Small intestine (tissue), 7 donors: ENCODE results near the gene AAGAB. TPM values are rescaled to one million over a fixed set of nuclear protein-coding genes. Genes with fewer than 3 reads are reported as not detected.

Experiments used
- DNase-seq, 2 donors: peaks; one replicate each; pipeline versions ENCODE4 v3.0.0 to v3.0.0-alpha.2; 2013
- FAIRE-seq: peaks from 2 replicates; lab custom pipeline; 2012; peaks lifted over from hg19 to GRCh38; lab: Jason Lieb, UNC
- H3K27ac ChIP-seq, 3 donors: one replicate each; pipeline ENCODE4 v1.5.1; 2013; ENCODE audit warnings: low read length in 2 of 3, mild to moderate bottlenecking in 2 of 3, control low read depth in 1 of 3, inconsistent platforms in 1 of 3, low read depth in 1 of 3, moderate library complexity in 1 of 3
- H3K27me3 ChIP-seq, 3 donors: one replicate each; pipeline ENCODE4 v1.6.1; 2013; ENCODE audit warnings: low read length in 3 of 3, inconsistent platforms in 1 of 3; ENCODE audit not compliant: control insufficient read depth in 3 of 3, insufficient read depth in 3 of 3
- H3K36me3 ChIP-seq, 3 donors: one replicate each; pipeline ENCODE4 v1.6.1; 2013; ENCODE audit warnings: low read length in 3 of 3, inconsistent platforms in 1 of 3, low read depth in 1 of 3, mild to moderate bottlenecking in 1 of 3, moderate library complexity in 1 of 3; ENCODE audit not compliant: control insufficient read depth in 3 of 3, insufficient read depth in 2 of 3
- H3K4me1 ChIP-seq, 3 donors: one replicate each; pipeline ENCODE4 v1.6.1; 2013; ENCODE audit warnings: low read length in 2 of 3, inconsistent platforms in 1 of 3, low read depth in 1 of 3, mild to moderate bottlenecking in 1 of 3, moderate library complexity in 1 of 3; ENCODE audit not compliant: control insufficient read depth in 3 of 3, insufficient read depth in 2 of 3
- H3K4me3 ChIP-seq, 3 donors: one replicate each; pipeline ENCODE4 v1.5.1; 2013; ENCODE audit warnings: low read length in 3 of 3, control low read depth in 1 of 3, inconsistent platforms in 1 of 3, low read depth in 1 of 3, mild to moderate bottlenecking in 1 of 3, moderate library complexity in 1 of 3
- H3K9me3 ChIP-seq, 2 donors: one replicate each; pipeline ENCODE4 v1.6.1; 2013; ENCODE audit warnings: low read depth in 1 of 2, low read length in 1 of 2; ENCODE audit not compliant: control insufficient read depth in 2 of 2, insufficient read depth in 1 of 2
- WGBS, 3 donors: extraction: QIAGEN DNeasy Blood & Tissue Kit; methylation state at CpG; one replicate each; pipeline ENCODE4 v1.1.7; 2013; 5-methylcytosine and 5-hydroxymethylcytosine counted together
- polyA plus RNA-seq, 4 donors: library from polyadenylated mRNA; stranded (reverse) in 3 of 4; unstranded in 1 of 4; fragments of 200-250 nt in 3 of 4; fragments of 120-200 nt in 1 of 4; gene quantifications; one replicate each; pipeline versions ENCODE4 v1.2.1 to v1.2.3, GENCODE V29; 2013
- donor health status: healthy with polysubstance abuse.
- donor health status: control.
- donor health status: control.
- donor health status: Bipolar disorder and iron deficiency.
- donor health status: healthy.

AAGAB gene
- polyA plus RNA-seq, 4 donors = 23.0 to 27.9 (median 25.8) TPM

GRCh38 chr15:67198157-67198754 is 56.2 kb downstream of the AAGAB start:
- 88 to 91% (median 89%) methylated on average over 7 of the region's 7 CpGs for WGBS, 3 donors
- Histone ChIP-seq H3K9me3 (no peaks in the 10 kb centered on the region), H3K27me3 (no peaks in the 10 kb centered on the region), H3K27ac (no peak overlapping the region), H3K4me1 (peaks cover 0 to 10% (median 2%) of the 10 kb centered on the region in 3 donors), H3K36me3 (peaks cover 6 to 14% (median 8%) of the 10 kb centered on the region in 3 donors), H3K4me3 (no peak overlapping the region)
- FAIRE-seq = no peak
- DNase-seq = peak in 1 of 2 donors; percentile 28

GRCh38 chr15:67197364-67197695 is 57.1 kb downstream of the AAGAB start:
- peaks cover 0 to 10% (median 2%) of the 10 kb centered on the region in 3 donors for H3K4me1 ChIP-seq
- H3K4me3 ChIP-seq = no peak overlapping the region
- H3K9me3 ChIP-seq = no peaks in the 10 kb centered on the region
- H3K27me3 ChIP-seq = no peaks in the 10 kb centered on the region
- 76 to 89% (median 85%) methylated on average over 2 of the region's 2 CpGs for whole genome bisulfite sequencing, 3 donors
- H3K36me3 ChIP-seq = peaks cover 6 to 19% (median 10%) of the 10 kb centered on the region in 3 donors
- DNase-seq (no peak), FAIRE-seq (no peak)
- peak overlapping the region in 1 of 3 donors; percentile 6 for H3K27ac ChIP-seq

GRCh38 chr15:67196672-67197363 is 57.6 kb downstream of the AAGAB start:
- peak; percentile 52 to 86 for DNase-seq
- FAIRE-seq = no peak
- peak overlapping the region in 2 of 3 donors; percentile 59 to 71 for H3K27ac ChIP-seq

GRCh38 chr15:67196222-67196621 is 58.2 kb downstream of the AAGAB start:
- Histone ChIP-seq H3K4me3 (no peak overlapping the region), H3K4me1 (peaks cover 0 to 10% (median 2%) of the 10 kb centered on the region in 3 donors), H3K27me3 (no peaks in the 10 kb centered on the region), H3K9me3 (no peaks in the 10 kb centered on the region), H3K27ac (peak overlapping the region in 2 of 3 donors; percentile 59 to 71), H3K36me3 (peaks cover 4 to 26% (median 4%) of the 10 kb centered on the region in 3 donors)
- FAIRE-seq (no peak), DNase-seq (no peak)
- WGBS, 3 donors = 87 to 94% (median 91%) methylated on average over 6 of the region's 6 CpGs

More at GRCh38 chr15:67196672-67197363, 57.6 kb downstream of the AAGAB start:
- WGBS, 3 donors = 36 to 60% (median 53%) methylated on average over 8 of the region's 8 CpGs
- Histone ChIP-seq H3K4me1 (peaks cover 0 to 10% (median 2%) of the 10 kb centered on the region in 3 donors), H3K36me3 (peaks cover 4 to 24% (median 6%) of the 10 kb centered on the region in 3 donors), H3K27me3 (no peaks in the 10 kb centered on the region), H3K4me3 (no peak overlapping the region), H3K9me3 (no peaks in the 10 kb centered on the region)

- Histone ChIP-seq H3K4me3 (no peak overlapping the region), H3K4me1 (peaks cover 5 to 10% (median 5%) of the 10 kb centered on the region in 3 donors), H3K27me3 (no peaks in the 10 kb centered on the region), H3K9me3 (no peaks in the 10 kb centered on the region), H3K36me3 (peaks cover 4 to 35% (median 7%) of the 10 kb centered on the region in 3 donors), H3K27ac (no peak overlapping the region)
- 89 to 93% (median 93%) methylated on average over 3 of the region's 3 CpGs for WGBS, 3 donors
- no peak for FAIRE-seq
- no peak for DNase-seq
Measured at GRCh38 chr15:67195305-67195704, 59.2 kb downstream of the AAGAB start.

- no peak for FAIRE-seq
- no peak overlapping the region for H3K4me3 ChIP-seq
- peaks cover 5 to 10% (median 7%) of the 10 kb centered on the region in 3 donors for H3K4me1 ChIP-seq
- DNase-seq = no peak
- H3K27ac ChIP-seq = peak overlapping the region in 1 of 3 donors; percentile 23
- H3K9me3 ChIP-seq = no peaks in the 10 kb centered on the region
- 82 to 93% (median 89%) methylated on average over 9 of the region's 9 CpGs for WGBS, 3 donors
- no peaks in the 10 kb centered on the region for H3K27me3 ChIP-seq
- peaks cover 4 to 44% (median 7%) of the 10 kb centered on the region in 3 donors for H3K36me3 ChIP-seq
Measured at GRCh38 chr15:67194171-67195114, 60.0 kb downstream of the AAGAB start.

GRCh38 chr15:67193223-67193990 is 61.1 kb downstream of the AAGAB start:
- no peaks in the 10 kb centered on the region for H3K27me3 ChIP-seq
- FAIRE-seq (no peak), DNase-seq (no peak)
- H3K9me3 ChIP-seq = no peaks in the 10 kb centered on the region
- H3K4me3 ChIP-seq = no peak overlapping the region
- peaks cover 5 to 10% (median 7%) of the 10 kb centered on the region in 3 donors for H3K4me1 ChIP-seq
- peaks cover 7 to 51% (median 10%) of the 10 kb centered on the region in 3 donors for H3K36me3 ChIP-seq
- WGBS, 3 donors = 80 to 82% (median 81%) methylated on average over 12 of the region's 12 CpGs
- H3K27ac ChIP-seq = peak overlapping the region in 1 of 3 donors; percentile 23
